ENCODE data around the gene SMIM35.

SMIM35 gene

DNA sequence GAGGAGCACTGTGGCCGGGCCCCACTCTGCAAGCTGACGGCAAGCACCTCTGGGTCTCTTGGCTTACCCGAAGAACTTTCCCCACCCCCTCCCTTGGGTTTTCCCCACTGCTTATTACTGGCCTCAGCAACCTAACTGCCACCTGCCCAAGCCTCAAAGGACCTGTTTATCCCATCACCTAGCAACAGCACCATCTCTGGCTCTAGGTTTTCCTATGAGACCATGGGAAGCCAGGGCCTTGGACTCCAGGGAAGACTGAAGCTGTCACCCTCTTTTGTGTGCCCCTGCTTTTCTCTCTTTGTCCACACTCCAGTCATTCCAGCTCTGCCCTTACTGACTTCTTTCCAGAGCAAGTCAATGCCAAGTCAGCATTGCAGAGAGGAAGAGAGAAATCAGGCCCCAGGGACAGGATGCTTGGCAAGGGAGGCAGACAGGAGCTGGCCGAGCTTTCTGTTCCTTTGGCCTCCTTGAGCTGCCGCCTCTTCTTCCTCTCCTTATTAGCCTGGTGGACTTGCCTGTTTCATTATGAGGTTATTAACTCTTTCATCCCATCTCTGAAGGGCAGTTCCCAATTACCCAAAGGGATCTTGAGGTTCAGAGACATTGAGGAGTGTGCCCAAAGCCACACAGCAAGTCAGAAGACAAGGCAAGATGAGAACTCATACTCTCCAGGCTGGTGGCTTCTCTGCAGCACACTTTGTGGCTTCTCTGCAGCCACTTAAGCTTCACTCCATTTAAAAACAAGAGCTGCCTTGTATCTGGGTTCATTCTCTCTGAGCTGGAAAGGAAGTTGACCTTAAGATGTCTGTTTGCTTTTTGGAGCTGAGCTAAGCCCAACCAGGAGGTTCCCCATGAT, at the start of gene SMIM35:
Gene SMIM35, minus strand, starts transcription at position 51 of the 856 bp plus-strand sequence. CDS start 206 bp downstream, outside the sequence.
- DNase-seq = peak; percentile 76

- no peak for DNase-seq
These were observed 49.6 kb upstream of the SMIM35 start for GRCh38 chr11:118136341-118136740.

DNA sequence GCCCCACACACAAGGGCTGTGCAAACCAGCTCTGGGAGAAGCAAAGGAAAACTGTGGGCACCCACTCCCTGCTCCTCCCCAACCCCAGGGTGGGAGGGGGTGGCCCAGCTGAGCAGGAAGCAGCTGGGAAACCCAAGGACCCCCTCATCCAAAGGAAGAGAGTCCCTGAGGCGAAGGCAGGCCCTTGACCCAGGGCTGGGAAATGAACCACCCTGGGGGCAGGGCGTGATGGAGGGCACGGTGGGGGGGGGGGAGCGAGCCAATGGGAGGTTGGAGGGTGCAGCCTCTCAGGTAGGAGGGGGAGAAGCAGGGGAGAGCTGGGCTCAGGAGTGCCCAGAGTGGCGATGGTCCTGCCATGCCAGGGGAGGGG, 49.0 kb upstream of the SMIM35 start:
- DNase-seq = no peak

- DNase-seq = no peak
These were observed 48.5 kb upstream of the SMIM35 start for GRCh38 chr11:118135051-118135795.

DNA sequence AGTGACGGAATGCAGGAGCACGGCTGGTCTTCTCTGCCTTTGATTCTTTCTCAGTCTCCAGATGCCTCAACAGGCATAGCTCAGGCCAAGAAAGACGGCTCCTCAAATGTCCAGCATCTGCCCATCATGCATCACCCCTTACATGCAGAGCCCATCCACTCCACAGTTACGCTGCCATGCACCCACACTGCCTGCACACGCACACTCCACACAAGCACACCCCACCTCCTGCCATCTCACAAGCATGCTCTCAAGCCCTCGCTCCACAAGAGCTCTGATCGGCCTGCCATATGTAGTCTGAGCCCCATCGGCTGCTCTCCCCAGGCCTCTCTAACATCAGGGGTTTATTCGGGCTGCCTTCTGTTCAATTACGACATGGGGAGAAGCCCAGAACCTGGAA, 47.1 kb upstream of the SMIM35 start:
- no peak for DNase-seq

GRCh38 chr11:118132385-118133151, 45.8 kb upstream of the SMIM35 start:
- no peak for DNase-seq

- DNase-seq = no peak
These were observed 42.9 kb upstream of the SMIM35 start for GRCh38 chr11:118129471-118130172.

DNA sequence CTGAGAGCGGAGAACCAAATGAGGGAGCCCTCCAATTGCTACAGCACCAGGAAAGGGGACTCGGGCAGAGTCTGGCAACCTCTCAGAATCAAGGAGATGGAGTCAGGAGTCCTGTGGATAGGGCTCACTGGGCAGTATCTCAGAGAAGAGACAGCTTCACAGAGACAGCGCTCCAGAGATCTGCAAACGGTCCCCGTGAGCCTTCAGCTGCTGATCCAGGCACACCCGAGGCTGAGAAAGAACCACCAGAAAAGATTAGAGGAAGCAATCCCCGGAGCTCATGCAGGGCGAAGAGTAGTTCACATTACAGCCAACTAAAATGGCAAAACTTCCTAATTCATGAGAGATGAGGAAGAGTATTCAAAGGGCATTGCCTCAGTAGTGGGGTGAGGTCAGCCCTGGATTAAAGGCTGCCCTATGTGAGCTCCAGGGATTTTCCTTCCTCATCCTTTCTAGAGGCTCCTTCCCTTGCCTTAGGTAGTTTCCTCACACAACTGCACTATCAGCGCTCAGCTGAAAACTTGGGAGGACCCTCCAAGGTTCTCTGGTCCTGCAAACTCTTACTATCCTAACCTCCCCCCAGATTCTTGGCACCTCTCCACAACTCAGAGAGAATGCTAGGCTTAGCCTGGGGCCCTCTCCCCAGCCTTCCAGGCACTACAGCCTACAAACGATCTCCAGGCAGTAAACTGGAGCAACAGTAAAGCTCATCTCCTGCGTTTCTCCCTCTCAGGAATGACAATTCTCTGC, 42.1 kb upstream of the SMIM35 start:
- no peak for DNase-seq

GRCh38 chr11:118128310-118128709, 41.5 kb upstream of the SMIM35 start:
- no peak for DNase-seq

DNA sequence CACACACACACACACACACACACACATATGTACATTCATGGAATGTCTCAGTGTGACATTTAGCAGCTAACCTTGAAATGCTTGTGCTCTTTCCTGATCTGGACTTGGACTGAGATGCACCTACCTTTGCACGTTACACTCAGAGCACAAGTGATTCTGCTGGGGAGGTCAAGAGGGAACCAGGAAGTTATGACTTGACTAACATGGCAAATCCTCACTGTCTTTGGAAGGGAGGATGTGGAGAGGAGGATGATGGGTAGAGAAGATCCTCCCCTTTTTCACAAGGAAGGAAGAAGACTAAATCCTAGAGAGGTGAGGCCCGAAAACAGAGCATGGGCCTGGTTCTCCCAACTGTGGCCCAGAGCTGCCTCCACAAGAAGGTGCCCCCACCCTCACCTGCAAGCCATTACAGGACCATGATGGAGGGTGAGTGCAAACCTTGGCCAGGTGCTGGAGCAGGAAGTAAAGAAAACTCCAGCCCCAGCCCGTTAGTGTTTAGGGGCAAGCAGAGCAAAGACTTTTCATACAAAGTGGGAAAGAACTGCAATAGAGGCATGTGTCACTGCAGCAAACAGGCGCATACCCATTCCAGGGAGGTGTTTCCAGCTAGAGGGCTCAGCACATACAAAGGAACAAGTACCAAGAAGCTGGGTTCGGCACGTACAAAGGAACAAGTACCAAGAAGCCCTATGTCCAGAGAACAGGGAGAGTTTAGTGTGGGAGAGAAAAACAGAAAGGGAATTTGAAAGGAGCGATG, 39.5 kb upstream of the SMIM35 start:
- DNase-seq = no peak

DNA sequence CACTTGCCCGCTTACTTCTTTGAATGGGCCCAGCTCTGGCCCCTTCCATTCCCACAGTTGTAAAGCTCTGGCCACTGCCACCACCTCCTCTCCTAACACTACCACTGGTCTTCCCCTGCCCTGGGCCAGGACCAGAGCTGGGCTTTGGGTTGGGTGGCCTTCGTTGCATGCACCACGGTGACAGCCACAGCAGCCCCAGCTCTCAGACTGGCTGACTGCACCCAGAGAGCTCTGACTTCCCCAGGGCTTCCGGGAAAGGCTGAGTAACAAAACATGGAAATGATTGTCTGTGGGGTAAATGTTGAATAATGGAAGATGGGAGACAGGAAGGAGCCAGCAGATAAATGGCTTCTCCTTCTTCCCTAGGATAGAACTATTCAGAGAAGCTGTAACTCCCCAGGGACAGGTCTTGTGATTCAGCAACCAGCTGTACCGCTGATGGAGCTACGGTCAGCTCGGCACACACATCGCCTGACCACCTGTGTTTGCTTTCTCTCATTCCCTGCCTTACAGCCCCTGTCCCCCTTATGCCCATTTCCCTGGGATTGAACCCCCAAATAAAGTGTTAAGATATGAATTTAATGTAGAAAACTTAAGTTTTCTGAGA, 38.3 kb upstream of the SMIM35 start:
- no peak for DNase-seq

DNA sequence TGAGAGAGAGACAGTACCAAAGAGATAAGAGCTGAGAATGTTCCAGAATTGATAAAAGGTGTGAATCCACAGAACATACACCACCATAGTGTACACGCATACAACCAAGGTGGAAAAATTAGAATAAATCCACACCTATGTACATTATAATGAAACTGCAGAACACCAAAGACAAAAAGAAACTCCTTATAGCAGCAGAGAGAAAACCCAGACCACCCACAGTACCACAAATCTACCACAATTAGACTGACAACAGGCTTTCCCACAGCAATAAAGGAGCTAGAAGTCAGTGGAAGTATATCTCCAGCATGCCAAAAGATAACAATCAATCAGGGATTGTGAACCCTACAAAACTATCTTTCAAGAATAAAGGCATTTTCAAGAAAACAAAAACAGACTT, 34.0 kb upstream of the SMIM35 start:
- DNase-seq = no peak

DNA sequence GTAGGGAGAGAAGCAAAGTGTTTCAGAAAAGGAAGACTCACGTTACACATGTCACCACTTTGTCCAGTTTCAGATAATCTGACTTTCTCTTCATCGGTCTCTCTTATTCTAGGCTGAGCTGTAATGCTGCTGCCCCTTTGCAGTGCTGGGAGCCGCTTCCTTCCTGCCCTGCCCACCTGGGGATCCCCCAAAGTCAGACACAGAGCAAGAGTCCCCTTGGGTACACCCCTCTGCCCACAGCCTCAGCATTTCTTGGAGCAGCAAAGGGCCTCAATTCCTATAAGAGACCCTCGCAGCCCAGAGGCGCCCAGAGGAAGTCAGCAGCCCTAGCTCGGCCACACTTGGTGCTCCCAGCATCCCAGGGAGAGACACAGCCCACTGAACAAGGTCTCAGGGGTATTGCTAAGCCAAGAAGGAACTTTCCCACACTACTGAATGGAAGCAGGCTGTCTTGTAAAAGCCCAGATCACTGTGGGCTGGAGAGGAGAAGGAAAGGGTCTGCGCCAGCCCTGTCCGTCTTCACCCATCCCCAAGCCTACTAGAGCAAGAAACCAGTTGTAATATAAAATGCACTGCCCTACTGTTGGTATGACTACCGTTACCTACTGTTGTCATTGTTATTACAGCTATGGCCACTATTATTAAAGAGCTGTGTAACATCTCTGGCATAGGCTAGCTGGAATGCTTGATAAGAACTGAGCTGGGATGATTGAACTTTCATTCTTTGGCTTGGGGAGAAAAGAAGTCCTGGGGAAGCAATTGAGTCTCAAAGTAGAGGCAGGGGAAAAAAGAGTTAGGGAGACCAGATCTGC, 31.2 kb upstream of the SMIM35 start:
- no peak for DNase-seq

DNA sequence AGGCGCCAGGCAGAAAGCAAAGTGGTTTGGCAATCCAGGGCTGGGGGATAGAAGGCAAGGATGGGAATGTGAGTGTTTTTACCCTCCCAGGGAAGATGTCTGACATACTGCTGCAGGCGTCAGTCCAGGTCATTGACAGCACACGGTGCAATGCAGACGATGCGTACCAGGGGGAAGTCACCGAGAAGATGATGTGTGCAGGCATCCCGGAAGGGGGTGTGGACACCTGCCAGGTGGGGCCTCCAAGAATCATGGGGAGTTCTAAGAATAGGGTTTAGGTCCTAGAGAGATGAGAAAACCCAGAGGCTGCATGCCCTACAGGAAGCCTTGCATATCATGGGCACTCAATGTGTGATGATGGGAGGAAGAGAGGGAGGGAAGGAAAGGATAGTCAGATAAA, 28.3 kb upstream of the SMIM35 start:
- no peak for DNase-seq

DNA sequence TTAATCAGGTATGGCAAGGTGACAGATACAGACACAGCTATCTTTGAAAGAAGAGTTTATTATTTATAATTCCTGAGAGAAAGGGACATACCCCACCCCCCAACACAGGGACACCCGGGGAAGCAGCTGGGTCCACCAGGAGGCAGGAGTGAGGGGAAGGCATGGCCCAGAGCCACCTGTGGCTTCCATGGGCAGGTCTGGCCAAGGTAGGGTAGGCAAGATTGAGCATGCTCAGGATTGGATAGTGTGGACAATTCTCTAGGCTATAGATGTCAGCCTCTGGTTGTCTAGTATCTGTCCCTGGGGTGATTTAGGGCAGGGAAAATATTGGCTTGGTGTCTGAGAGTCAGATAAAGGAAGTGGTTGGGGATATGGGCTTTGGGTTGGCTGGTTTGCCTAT, 27.5 kb upstream of the SMIM35 start:
- no peak for DNase-seq

DNA sequence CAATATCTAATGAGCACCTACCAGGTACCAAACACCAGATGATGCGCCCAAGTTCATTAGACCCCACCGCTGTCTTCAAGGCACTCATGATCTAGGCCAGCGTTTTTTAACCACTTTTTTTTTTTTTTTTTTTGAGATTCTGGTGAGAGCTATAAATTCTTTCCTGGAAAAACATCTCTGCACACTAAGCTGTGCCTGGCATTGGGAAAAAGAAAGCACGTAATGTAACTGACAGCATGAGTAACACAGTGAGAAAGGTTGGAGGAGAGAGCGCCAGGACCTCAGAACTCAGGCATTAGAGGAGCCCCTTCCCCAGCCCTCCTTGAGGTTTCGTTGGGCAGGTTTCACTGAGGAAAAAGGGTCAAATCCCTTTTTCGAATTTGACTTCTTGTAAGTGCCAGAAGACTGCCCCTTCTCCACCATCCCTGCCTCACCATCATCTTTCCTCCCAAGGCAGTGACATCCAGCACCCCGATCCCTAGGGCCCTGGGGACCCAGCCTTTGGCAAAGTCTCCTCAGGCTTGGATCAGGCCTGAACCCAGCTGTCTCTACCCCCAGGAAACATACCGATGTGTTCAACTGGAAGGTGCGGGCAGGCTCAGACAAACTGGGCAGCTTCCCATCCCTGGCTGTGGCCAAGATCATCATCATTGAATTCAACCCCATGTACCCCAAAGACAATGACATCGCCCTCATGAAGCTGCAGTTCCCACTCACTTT, 26.1 kb upstream of the SMIM35 start:
- no peak for DNase-seq

DNA sequence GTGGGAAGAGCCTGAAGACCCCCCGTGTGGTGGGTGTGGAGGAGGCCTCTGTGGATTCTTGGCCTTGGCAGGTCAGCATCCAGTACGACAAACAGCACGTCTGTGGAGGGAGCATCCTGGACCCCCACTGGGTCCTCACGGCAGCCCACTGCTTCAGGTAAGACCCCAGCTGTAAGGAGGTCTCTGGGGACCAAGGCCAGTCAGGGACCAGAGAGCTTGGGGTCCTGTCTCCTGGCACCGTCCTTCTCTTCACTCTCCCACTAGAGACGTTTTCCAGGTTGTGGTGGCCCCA, 24.9 kb upstream of the SMIM35 start:
- DNase-seq = no peak

DNA sequence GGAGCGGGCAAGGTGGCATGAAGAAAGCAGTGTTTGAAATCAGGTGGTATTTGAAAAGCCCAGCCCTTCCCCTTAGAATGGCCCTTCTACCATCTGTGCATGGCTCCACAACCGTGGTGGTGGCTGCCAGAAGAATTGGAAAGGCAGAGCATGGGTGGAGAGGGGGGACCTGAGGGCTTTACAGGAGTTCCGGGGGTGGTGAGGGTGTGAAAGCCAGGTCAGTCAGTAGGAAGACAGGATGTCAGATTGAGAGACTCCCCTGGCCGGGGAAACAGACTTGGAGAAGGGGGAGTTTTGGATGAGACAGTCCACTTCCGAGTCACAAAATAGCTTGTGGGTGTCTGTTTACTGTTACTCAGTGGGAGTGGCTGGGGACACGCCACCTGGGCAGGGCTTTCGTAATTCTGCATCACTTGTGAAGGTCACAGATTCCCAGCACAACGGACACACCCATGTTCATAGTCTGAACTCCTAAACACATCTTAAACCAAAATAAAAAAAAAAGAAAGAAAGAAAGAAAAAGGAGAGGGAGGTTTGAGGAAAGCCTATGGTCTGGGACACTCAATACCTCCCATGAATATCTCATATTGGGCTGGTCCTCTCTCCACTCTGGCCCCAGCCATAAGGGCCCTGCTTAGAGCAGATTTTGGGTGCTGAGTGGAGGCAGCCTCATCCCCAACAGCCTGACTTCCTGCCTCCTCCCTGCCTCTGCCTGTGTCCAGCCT, 24.4 kb upstream of the SMIM35 start:
- DNase-seq = no peak

DNA sequence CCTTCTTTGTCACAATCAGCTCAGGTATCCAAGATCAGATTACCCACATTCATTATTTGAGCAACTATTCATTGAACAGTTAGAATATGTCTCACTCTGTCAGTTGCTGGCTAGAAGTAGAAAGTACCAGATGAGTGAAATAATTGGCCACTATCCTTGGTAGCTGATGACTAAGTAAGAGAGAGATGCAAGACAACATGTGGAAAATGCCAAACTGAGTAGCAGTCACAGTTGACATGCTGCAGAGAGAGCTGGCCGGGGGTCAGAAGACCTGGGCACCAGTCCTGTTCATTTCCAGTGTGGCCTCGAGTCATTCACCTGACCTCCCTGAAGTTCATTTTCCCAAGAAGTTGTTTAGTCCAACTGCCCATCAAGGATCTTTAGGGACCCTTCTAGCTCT, 22.5 kb upstream of the SMIM35 start:
- no peak for DNase-seq

Data from NCI-H1436 treated with DMSO at 0.1 percent for 48 hours (cell line).